Right forelimb (tissue), 1 donor: ENCODE results near the gene FSD1L.

Experiments
- DNase-seq: peaks from one replicate; pipeline ENCODE4 v3.0.0-alpha.2; 2018

FSD1L gene

GRCh38 chr9:105436783-105437182, 11.1 kb upstream of the FSD1L start:
- DNase-seq = no peak

GRCh38 chr9:105437704-105438103, 10.1 kb upstream of the FSD1L start:
- DNase-seq = no peak

- no peak for DNase-seq
Measured at GRCh38 chr9:105438141-105438806, 9.6 kb upstream of the FSD1L start.

- no peak for DNase-seq
Measured at GRCh38 chr9:105439428-105439827, 8.4 kb upstream of the FSD1L start.

- no peak for DNase-seq
Measured at GRCh38 chr9:105441616-105442160, 6.1 kb upstream of the FSD1L start.

GRCh38 chr9:105443121-105443520, 4.7 kb upstream of the FSD1L start:
- DNase-seq = no peak

GRCh38 chr9:105444130-105444529, 3.7 kb upstream of the FSD1L start:
- DNase-seq = no peak

GRCh38 chr9:105445203-105445881, 2.5 kb upstream of the FSD1L start:
- DNase-seq = no peak

GRCh38 chr9:105447386-105447813, 434 bp upstream of the FSD1L start:
- DNase-seq = no peak

- no peak for DNase-seq
Measured at GRCh38 chr9:105449081-105449480, 1.2 kb downstream of the FSD1L start.

GRCh38 chr9:105452185-105452584, 4.4 kb downstream of the FSD1L start:
- no peak for DNase-seq

GRCh38 chr9:105455836-105456475, 8.1 kb downstream of the FSD1L start:
- no peak for DNase-seq

- no peak for DNase-seq
Measured at GRCh38 chr9:105457560-105458294, 9.9 kb downstream of the FSD1L start.

- DNase-seq = no peak
Measured at GRCh38 chr9:105458404-105458803, 10.6 kb downstream of the FSD1L start.

- DNase-seq = no peak
Measured at GRCh38 chr9:105459336-105459735, 11.5 kb downstream of the FSD1L start.

- DNase-seq = no peak
Measured at GRCh38 chr9:105466898-105467455, 19.1 kb downstream of the FSD1L start.

GRCh38 chr9:105468875-105469274, 21.0 kb downstream of the FSD1L start:
- DNase-seq = no peak

- no peak for DNase-seq
Measured at GRCh38 chr9:105473221-105473620, 25.4 kb downstream of the FSD1L start.

GRCh38 chr9:105475302-105475701, 27.5 kb downstream of the FSD1L start:
- no peak for DNase-seq

- no peak for DNase-seq
Measured at GRCh38 chr9:105479846-105480245, 32.0 kb downstream of the FSD1L start.

GRCh38 chr9:105483618-105484017, 35.8 kb downstream of the FSD1L start:
- no peak for DNase-seq

- no peak for DNase-seq
Measured at GRCh38 chr9:105484226-105484625, 36.4 kb downstream of the FSD1L start.

- no peak for DNase-seq
Measured at GRCh38 chr9:105485131-105485530, 37.3 kb downstream of the FSD1L start.
